Fibroblast of lung (primary cell): ENCODE measurements around the gene PAH. TPM values are rescaled to one million over a fixed set of nuclear protein-coding genes. Genes with fewer than 3 reads are reported as not detected.

Source experiments
- DNase-seq, 2 donors: peaks; one replicate each; pipeline versions ENCODE4 v3.0.0 to v3.0.0-alpha.2; 2010; ENCODE audit warnings: low read depth in 2 of 2
- H2AFZ ChIP-seq: 2 replicates; pipeline ENCODE4 v1.5.1; 2012; ENCODE audit warnings: low read length, control low read depth, inconsistent platforms
- H3K27ac ChIP-seq: 2 replicates; pipeline ENCODE4 v1.5.1; 2011; ENCODE audit warnings: low read length, control low read depth; ENCODE audit not compliant: insufficient read depth
- H3K27me3 ChIP-seq: 2 replicates; pipeline ENCODE4 v1.5.1; 2011; ENCODE audit warnings: mild to moderate bottlenecking, low read length; ENCODE audit not compliant: control insufficient read depth, insufficient read depth
- H3K36me3 ChIP-seq: 2 replicates; pipeline ENCODE4 v1.5.1; 2011; ENCODE audit warnings: low read length; ENCODE audit not compliant: control insufficient read depth, insufficient read depth
- H3K4me1 ChIP-seq: 2 replicates; pipeline ENCODE4 v1.5.1; 2011; ENCODE audit warnings: low read length; ENCODE audit not compliant: control insufficient read depth, insufficient read depth; ENCODE audit errors: extremely low read depth
- H3K4me2 ChIP-seq: 2 replicates; pipeline ENCODE4 v1.5.1; 2011; ENCODE audit warnings: low read length, control low read depth; ENCODE audit not compliant: insufficient read depth; ENCODE audit errors: extremely low read depth
- H3K4me3 ChIP-seq, 4 experiments: fragments of 200-600 bp in 1 of 4; sonication (generic) in 1 of 4; replicated peaks in 1 of 4; 2 replicates each; pipeline ENCODE4 v1.5.1; 2011 to 2016; ENCODE audit warnings: low read length in 4 of 4, low read depth in 3 of 4, mild to moderate bottlenecking in 3 of 4, control low read depth in 2 of 4, inconsistent platforms in 1 of 4, mixed read lengths in 1 of 4; ENCODE audit not compliant: insufficient read depth in 1 of 4; ENCODE audit errors: control extremely low read depth in 1 of 4
- H3K79me2 ChIP-seq: 2 replicates; pipeline ENCODE4 v1.5.1; 2012; ENCODE audit warnings: mild to moderate bottlenecking, low read length, inconsistent platforms; ENCODE audit not compliant: control insufficient read depth, insufficient read depth
- H3K9ac ChIP-seq: 2 replicates; pipeline ENCODE4 v1.5.1; 2011; ENCODE audit warnings: mild to moderate bottlenecking, low read length, control low read depth; ENCODE audit not compliant: insufficient read depth
- H3K9me3 ChIP-seq: 2 replicates; pipeline ENCODE4 v1.5.1; 2012; ENCODE audit warnings: low read depth, low read length; ENCODE audit not compliant: control insufficient read depth, insufficient read depth
- H4K20me1 ChIP-seq: 2 replicates; pipeline ENCODE4 v1.5.1; 2011; ENCODE audit warnings: low read length; ENCODE audit not compliant: control insufficient read depth, insufficient read depth; ENCODE audit errors: extremely low read depth
- EZH2 ChIP-seq: IDR thresholded peaks from 2 replicates; pipeline ENCODE4 v1.5.1; 2012; ENCODE audit warnings: low read length, control low read depth, mild to moderate bottlenecking; ENCODE audit errors: missing control alignments
- polyA plus RNA-seq, 2 donors: library from polyadenylated mRNA; depleted of rRNA in 1 of 2; stranded (reverse) in 1 of 2; unstranded in 1 of 2; fragments of >200 nt; gene quantifications; 2 replicates each; pipeline ENCODE4 v1.2.1, GENCODE V29; 2011 to 2012; ENCODE audit warnings: missing spikeins in 1 of 2
- total RNA-seq: library from RNA; depleted of rRNA; stranded (reverse); fragments of >200 nt; gene quantifications from 2 replicates; pipeline ENCODE4 v1.2.1, GENCODE V29; 2014
- TF ChIP-seq, protein P1 (sequence below), 2 donors: IDR thresholded peaks in 1 of 2; conservative IDR thresholded peaks in 1 of 2; 1 replicate in 1 of 2; 2 replicates in 1 of 2; pipeline ENCODE4 v1.5.1; 2011 to 2012; ENCODE audit warnings: low read length in 2 of 2, control low read depth in 1 of 2, inconsistent platforms in 1 of 2, low read depth in 1 of 2, mild to moderate bottlenecking in 1 of 2

The PAH gene
- total and polyA plus RNA-seq, 2 donors (not counting 1 experiment from before 2014, with no cell fraction given) = not detected

DNA sequence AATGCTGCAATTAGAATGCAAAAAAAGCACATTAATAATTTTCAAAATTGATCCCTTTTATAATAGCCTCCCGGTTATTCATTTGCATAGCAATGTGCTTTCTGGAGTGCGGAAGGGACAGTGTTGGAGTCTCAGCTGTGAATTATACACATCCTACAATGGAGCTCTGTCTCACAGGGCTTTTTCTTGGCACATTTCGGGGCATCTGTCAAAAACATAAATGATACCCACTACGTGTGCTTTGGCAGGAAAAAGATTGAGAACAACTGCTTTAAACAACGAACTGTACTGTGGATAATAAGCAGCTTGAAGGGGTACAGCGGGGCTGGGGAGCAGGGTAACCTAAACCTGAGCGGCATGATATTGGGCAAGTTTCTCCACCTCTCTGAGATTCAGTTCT, 123.1 kb downstream of the PAH start:
- DNase-seq = no peak
- H3K9ac ChIP-seq = no peak overlapping the region
- H3K27me3 ChIP-seq = no peaks in the 10 kb centered on the region
- H3K27ac ChIP-seq = no peak overlapping the region
- H2AFZ ChIP-seq = no peak overlapping the region
- no peaks in the 10 kb centered on the region for H3K36me3 ChIP-seq
- no peaks in the 10 kb centered on the region for H4K20me1 ChIP-seq
- H3K79me2 ChIP-seq = no peaks in the 10 kb centered on the region
- no peaks in the 10 kb centered on the region for H3K4me1 ChIP-seq
- H3K9me3 ChIP-seq = no peaks in the 10 kb centered on the region
- H3K4me2 ChIP-seq = no peak overlapping the region
- no peak overlapping the region for H3K4me3 ChIP-seq
- TF ChIP-seq, protein P1, sequence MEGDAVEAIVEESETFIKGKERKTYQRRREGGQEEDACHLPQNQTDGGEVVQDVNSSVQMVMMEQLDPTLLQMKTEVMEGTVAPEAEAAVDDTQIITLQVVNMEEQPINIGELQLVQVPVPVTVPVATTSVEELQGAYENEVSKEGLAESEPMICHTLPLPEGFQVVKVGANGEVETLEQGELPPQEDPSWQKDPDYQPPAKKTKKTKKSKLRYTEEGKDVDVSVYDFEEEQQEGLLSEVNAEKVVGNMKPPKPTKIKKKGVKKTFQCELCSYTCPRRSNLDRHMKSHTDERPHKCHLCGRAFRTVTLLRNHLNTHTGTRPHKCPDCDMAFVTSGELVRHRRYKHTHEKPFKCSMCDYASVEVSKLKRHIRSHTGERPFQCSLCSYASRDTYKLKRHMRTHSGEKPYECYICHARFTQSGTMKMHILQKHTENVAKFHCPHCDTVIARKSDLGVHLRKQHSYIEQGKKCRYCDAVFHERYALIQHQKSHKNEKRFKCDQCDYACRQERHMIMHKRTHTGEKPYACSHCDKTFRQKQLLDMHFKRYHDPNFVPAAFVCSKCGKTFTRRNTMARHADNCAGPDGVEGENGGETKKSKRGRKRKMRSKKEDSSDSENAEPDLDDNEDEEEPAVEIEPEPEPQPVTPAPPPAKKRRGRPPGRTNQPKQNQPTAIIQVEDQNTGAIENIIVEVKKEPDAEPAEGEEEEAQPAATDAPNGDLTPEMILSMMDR (conservative IDR thresholded peaks at IDR 0.05 in 1 of 2, IDR thresholded peaks at IDR 0.05 in 1 of 2; ENCODE audit: low read depth in 1 of 2, low read length in 2 of 2) = no peak
- TF ChIP-seq EZH2 = no peak

Other genes starting within 250 kb of the PAH start
- gene ASCL1, start 40.4 kb upstream of the PAH start, total RNA-seq = not detected in 2 replicates
- not detected in 2 replicates for gene ASCL1, start 40.4 kb upstream of the PAH start, polyA plus RNA-seq